ENCODE data around the gene RARA. TPM values are rescaled to one million over a fixed set of nuclear protein-coding genes. Genes with fewer than 3 reads are reported as not detected.

RARA gene
- total RNA-seq, 1 donor from 2014 or later: 72.5 TPM

- ChIA-PET POLR2A (interaction anchor here (0.9 to 7.6 kb wide), 4 partner anchors 9 to 24 kb away, joined by 3 to 96 read pairs (median 42); no protein-coding TSS in a partner anchor), CTCF (interaction anchor here (1.5 to 17.0 kb wide), 5 partner anchors 10 to 41 kb away, joined by 6 to 466 read pairs (median 18); partner anchors contain the start of gene RARA)
- Mint-ChIP-seq H3K36me3 (ENCODE audit: low read depth) (peaks cover 32% of the 10 kb centered on the region), H3K9me3 (no peaks in the 10 kb centered on the region), H3K4me3 (peak overlapping the region; percentile 85), H3K27ac (peak overlapping the region; percentile 59), H3K4me1 (peaks cover 84% of the 10 kb centered on the region), H3K27me3 (no peaks in the 10 kb centered on the region)
- intact Hi-C loops (cut with micrococcal nuclease): no loop called here
- no peak for ATAC-seq (ENCODE audit: low read depth)
- no peak for DNase-seq
- TF ChIP-seq CTCF (IDR thresholded peaks at IDR 0.05): no peak
These were observed 35.6 kb downstream of the RARA start for GRCh38 chr17:40344421-40345160.

- H3K27ac Mint-ChIP-seq: peak overlapping the region; percentile 30
- peaks cover 81% of the 10 kb centered on the region for H3K4me1 Mint-ChIP-seq
- no peaks in the 10 kb centered on the region for H3K9me3 Mint-ChIP-seq
- DNase-seq: no peak
- TF ChIP-seq CTCF (IDR thresholded peaks at IDR 0.05): no peak
- intact Hi-C loops (cut with micrococcal nuclease): no loop called here
- H3K4me3 Mint-ChIP-seq: peak overlapping the region; percentile 85
- ChIA-PET POLR2A (interaction anchor here (0.7 to 7.6 kb wide), 5 partner anchors 20 to 218 kb away, joined by 3 to 96 read pairs (median 4); partner anchors contain the start of gene RARA), CTCF (interaction anchor here (1.5 to 17.0 kb wide), 3 partner anchors 9 to 41 kb away, joined by 6 to 466 read pairs (median 7); partner anchors contain the start of gene RARA)
- ATAC-seq (ENCODE audit: low read depth): no peak
- H3K27me3 Mint-ChIP-seq: no peaks in the 10 kb centered on the region
- H3K36me3 Mint-ChIP-seq (ENCODE audit: low read depth): peaks cover 33% of the 10 kb centered on the region
These were observed 36.4 kb downstream of the RARA start for GRCh38 chr17:40345161-40345993.

- DNase-seq: no peak
These were observed 37.2 kb downstream of the RARA start for GRCh38 chr17:40345994-40346764.

GRCh38 chr17:40346765-40347158 lies 37.8 kb downstream of the RARA start:
- intact Hi-C loops (cut with micrococcal nuclease): no loop called here
- TF ChIP-seq CTCF (IDR thresholded peaks at IDR 0.05): no peak
- POLR2A ChIA-PET: interaction anchor here (1.9 to 6.4 kb wide), 3 partner anchors 20 to 26 kb away, joined by 5 to 81 read pairs (median 8); no protein-coding TSS in a partner anchor
- CTCF ChIA-PET: interaction anchor here (0.6 to 17.0 kb wide), 3 partner anchors 8 to 42 kb away, joined by 3 to 466 read pairs (median 7); partner anchors contain the start of gene RARA
- H3K4me3 Mint-ChIP-seq: no peak overlapping the region
- DNase-seq (no peak), ATAC-seq (ENCODE audit: low read depth) (no peak)
- no peaks in the 10 kb centered on the region for H3K9me3 Mint-ChIP-seq
- peaks cover 79% of the 10 kb centered on the region for H3K4me1 Mint-ChIP-seq
- H3K27me3 Mint-ChIP-seq: no peaks in the 10 kb centered on the region
- H3K27ac Mint-ChIP-seq: peak overlapping the region; percentile 37
- H3K36me3 Mint-ChIP-seq (ENCODE audit: low read depth): peaks cover 35% of the 10 kb centered on the region

More at GRCh38 chr17:40345994-40346764, 37.2 kb downstream of the RARA start:
- CTCF ChIA-PET: interaction anchor here (1.5 to 17.0 kb wide), 3 partner anchors 9 to 41 kb away, joined by 6 to 466 read pairs (median 7); partner anchors contain the start of gene RARA
- POLR2A ChIA-PET: interaction anchor here (0.7 to 7.6 kb wide), 5 partner anchors 21 to 217 kb away, joined by 3 to 96 read pairs (median 4); partner anchors contain the start of gene RARA
- TF ChIP-seq CTCF (IDR thresholded peaks at IDR 0.05): no peak
- Mint-ChIP-seq H3K27ac (peak overlapping the region; percentile 53), H3K9me3 (no peaks in the 10 kb centered on the region), H3K4me3 (no peak overlapping the region), H3K36me3 (ENCODE audit: low read depth) (peaks cover 32% of the 10 kb centered on the region), H3K4me1 (peaks cover 77% of the 10 kb centered on the region), H3K27me3 (no peaks in the 10 kb centered on the region)
- no peak for ATAC-seq (ENCODE audit: low read depth)
- intact Hi-C loops (cut with micrococcal nuclease): no loop called here
